CD14-positive monocyte (primary cell): ENCODE measurements around the gene CHRNA1. TPM values are rescaled to one million over a fixed set of nuclear protein-coding genes. Genes with fewer than 3 reads are reported as not detected.

Experiments used
- DNase-seq, 3 donors: peaks; one replicate each; pipeline ENCODE4 v3.0.0-alpha.2; 2011 to 2022
- H2AFZ ChIP-seq: 2 replicates; pipeline ENCODE4 v1.6.0; 2012; ENCODE audit warnings: mild to moderate bottlenecking, low read depth, low read length, inconsistent platforms; ENCODE audit not compliant: insufficient read depth, poor library complexity, severe bottlenecking
- H3K27ac ChIP-seq, 2 donors: 1 replicate in 1 of 2; 2 replicates in 1 of 2; pipeline ENCODE4 v1.5.1; 2012 to 2013; ENCODE audit warnings: low read length in 2 of 2, control low read depth in 1 of 2, inconsistent platforms in 1 of 2, low read depth in 1 of 2, mild to moderate bottlenecking in 1 of 2
- H3K27me3 ChIP-seq, 2 donors: one replicate each; pipeline versions ENCODE4 v1.6.0 to v1.6.1; 2011 to 2013; ENCODE audit warnings: low read length in 2 of 2; ENCODE audit not compliant: control insufficient read depth in 2 of 2, insufficient read depth in 2 of 2
- H3K36me3 ChIP-seq, 2 donors: replicated peaks in 1 of 2; 1 replicate in 1 of 2; 2 replicates in 1 of 2; pipeline versions ENCODE4 v1.5.1 to v1.6.1; 2012 to 2013; ENCODE audit warnings: low read length in 2 of 2, control low read depth in 1 of 2, inconsistent platforms in 1 of 2, mild to moderate bottlenecking in 1 of 2; ENCODE audit not compliant: insufficient read depth in 2 of 2, control insufficient read depth in 1 of 2
- H3K4me1 ChIP-seq, 2 donors: 1 replicate in 1 of 2; 2 replicates in 1 of 2; pipeline versions ENCODE4 v1.5.1 to v1.6.1; 2012 to 2013; ENCODE audit warnings: low read length in 2 of 2, control low read depth in 1 of 2, inconsistent platforms in 1 of 2, mild to moderate bottlenecking in 1 of 2, moderate library complexity in 1 of 2; ENCODE audit not compliant: insufficient read depth in 2 of 2, control insufficient read depth in 1 of 2
- H3K4me2 ChIP-seq: replicated peaks from 2 replicates; pipeline ENCODE3; 2012; ENCODE audit warnings: low read length, moderate library complexity, mild to moderate bottlenecking; ENCODE audit not compliant: poor library complexity, severe bottlenecking; ENCODE audit errors: extremely low read depth
- H3K4me3 ChIP-seq, 3 experiments: fragments of 200-600 bp in 1 of 3; sonication (generic) in 1 of 3; replicated peaks in 1 of 3; 1 replicate in 2 of 3; 2 replicates in 1 of 3; pipeline ENCODE4 v1.5.1; 2011 to 2013; ENCODE audit warnings: low read length in 3 of 3, mild to moderate bottlenecking in 3 of 3, control low read depth in 2 of 3, low read depth in 2 of 3, inconsistent platforms in 1 of 3, moderate library complexity in 1 of 3
- H3K79me2 ChIP-seq: 2 replicates; pipeline ENCODE4 v1.6.0; 2012; ENCODE audit warnings: mild to moderate bottlenecking, control low read depth, inconsistent platforms, low read length, moderate library complexity; ENCODE audit not compliant: insufficient read depth
- H3K9ac ChIP-seq: 2 replicates; pipeline ENCODE4 v1.6.0; 2017; ENCODE audit warnings: low read length, mild to moderate bottlenecking; ENCODE audit not compliant: insufficient read depth, poor library complexity, severe bottlenecking
- H3K9me3 ChIP-seq, 2 donors: replicated peaks in 1 of 2; 1 replicate in 1 of 2; 2 replicates in 1 of 2; pipeline versions ENCODE4 v1.5.1 to v1.6.1; 2012 to 2013; ENCODE audit warnings: low read length in 2 of 2, control low read depth in 1 of 2; ENCODE audit not compliant: control insufficient read depth in 1 of 2, insufficient read depth in 1 of 2
- H4K20me1 ChIP-seq: 2 replicates; pipeline ENCODE4 v1.6.0; 2012; ENCODE audit warnings: mild to moderate bottlenecking, low read length, control low read depth, moderate library complexity; ENCODE audit not compliant: insufficient read depth
- H3K27ac Mint-ChIP-seq, 7 donors: one replicate each; pipeline ENCODE4 v1.8.0; 2020; ENCODE audit warnings: mild to moderate bottlenecking in 7 of 7, mixed read lengths in 7 of 7, moderate library complexity in 6 of 7, inconsistent platforms in 2 of 7
- H3K27me3 Mint-ChIP-seq, 3 donors: one replicate each; pipeline ENCODE4 v1.8.0; 2021 to 2022; ENCODE audit warnings: low read depth in 3 of 3, mild to moderate bottlenecking in 3 of 3, mixed read lengths in 3 of 3, moderate library complexity in 3 of 3, inconsistent platforms in 1 of 3
- H3K36me3 Mint-ChIP-seq, 2 donors: one replicate each; pipeline ENCODE4 v1.8.0; 2020; ENCODE audit warnings: mixed read lengths in 2 of 2, inconsistent platforms in 1 of 2, mild to moderate bottlenecking in 1 of 2
- H3K4me1 Mint-ChIP-seq: one replicate; pipeline ENCODE4 v1.8.0; 2020; ENCODE audit warnings: mild to moderate bottlenecking, mixed read lengths
- H3K4me3 Mint-ChIP-seq, 2 donors: one replicate each; pipeline ENCODE4 v1.8.0; 2020; ENCODE audit warnings: mild to moderate bottlenecking in 2 of 2, mixed read lengths in 2 of 2, moderate library complexity in 1 of 2
- H3K9me3 Mint-ChIP-seq, 7 donors: one replicate each; pipeline ENCODE4 v1.8.0; 2020 to 2022; ENCODE audit warnings: mixed read lengths in 7 of 7, mild to moderate bottlenecking in 6 of 7, moderate library complexity in 6 of 7, inconsistent platforms in 2 of 7
- WGBS: methylation state at CpG from one replicate; pipeline ENCODE4 v1.1.5; 2013; ENCODE audit warnings: missing lambda C conversion rate; ENCODE audit not compliant: insufficient coverage; 5-methylcytosine and 5-hydroxymethylcytosine counted together
- intact Hi-C, 2 donors: fragments of 100-400 bp; cut with micrococcal nuclease; formaldehyde crosslinking; loops; one replicate each; pipeline versions ENCODE4 v1.15.0 to v1.15.1; 2023
- polyA plus RNA-seq, 3 donors: library from polyadenylated mRNA; depleted of rRNA in 1 of 3; unstranded in 2 of 3; stranded (reverse) in 1 of 3; fragments of 300-500 nt in 2 of 3; fragments of >200 nt in 1 of 3; fragmentation: Illumina TruSeq in 2 of 3; gene quantifications; 1 replicate in 2 of 3; 2 replicates in 1 of 3; pipeline ENCODE4 v1.2.3, GENCODE V29; 2012 to 2021
- TF ChIP-seq, protein P1 (sequence below): fragments of 200-600 bp; IDR thresholded peaks from one replicate; pipeline ENCODE4 v1.8.0; 2022; ENCODE audit warnings: antibody characterized with exemption, mild to moderate bottlenecking

CHRNA1 gene
- polyA plus RNA-seq, 3 donors, result not detected

DNA sequence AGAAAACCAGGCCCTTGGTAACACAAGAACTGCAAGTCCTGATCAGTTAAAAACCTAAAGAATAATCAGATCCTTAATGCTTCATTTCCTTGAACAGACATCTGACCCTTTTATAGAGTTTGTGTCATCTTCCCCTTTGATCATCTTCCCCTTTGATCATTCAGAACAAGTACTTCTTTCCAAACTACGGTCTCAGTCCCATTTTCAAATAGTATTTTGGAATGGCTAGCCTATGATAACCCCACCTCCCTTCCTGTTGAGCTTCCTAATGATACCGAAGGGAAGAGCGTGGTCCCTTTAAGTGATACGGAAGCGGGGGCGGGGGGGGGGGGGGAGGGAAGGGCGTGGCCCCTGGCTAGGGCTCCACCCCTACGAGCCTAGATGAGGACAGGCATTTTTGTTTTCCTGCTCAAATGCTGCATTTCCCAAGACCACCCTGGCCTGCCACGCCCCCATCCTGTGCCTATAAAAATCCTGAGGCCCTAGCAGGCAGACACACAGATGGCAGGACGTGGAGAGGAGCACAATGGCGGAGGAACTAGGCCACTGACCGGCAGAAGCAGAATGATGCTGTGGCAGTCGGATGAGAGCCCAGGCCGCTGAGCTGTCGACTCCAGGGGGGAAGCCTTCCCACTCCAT, 24.1 kb upstream of the CHRNA1 start:
- H3K9me3 ChIP-seq, result no peaks in the 10 kb centered on the region
- Mint-ChIP-seq H3K36me3 (no peaks in the 10 kb centered on the region), H3K9me3 (peaks cover 0 to 1% (median 0%) of the 10 kb centered on the region in 7 donors), H3K27me3 (peaks cover 0 to 9% (median 8%) of the 10 kb centered on the region in 3 donors), H3K4me1 (peaks cover 7% of the 10 kb centered on the region), H3K27ac (peak overlapping the region in 1 of 7 donors; percentile 25), H3K4me3 (no peak overlapping the region)
- no peak for DNase-seq
- no peaks in the 10 kb centered on the region for H3K36me3 ChIP-seq
- H3K4me3 ChIP-seq, result no peak overlapping the region
- H3K79me2 ChIP-seq, result no peaks in the 10 kb centered on the region
- peaks cover 0 to 4% of the 10 kb centered on the region in 2 donors for H3K4me1 ChIP-seq
- intact Hi-C loops, result no loop called here
- WGBS, result 91% methylated on average over 5 of the region's 15 CpGs
- peaks cover 2 to 3% of the 10 kb centered on the region in 2 donors for H3K27me3 ChIP-seq
- H2AFZ ChIP-seq, result no peak overlapping the region
- TF ChIP-seq, protein P1, sequence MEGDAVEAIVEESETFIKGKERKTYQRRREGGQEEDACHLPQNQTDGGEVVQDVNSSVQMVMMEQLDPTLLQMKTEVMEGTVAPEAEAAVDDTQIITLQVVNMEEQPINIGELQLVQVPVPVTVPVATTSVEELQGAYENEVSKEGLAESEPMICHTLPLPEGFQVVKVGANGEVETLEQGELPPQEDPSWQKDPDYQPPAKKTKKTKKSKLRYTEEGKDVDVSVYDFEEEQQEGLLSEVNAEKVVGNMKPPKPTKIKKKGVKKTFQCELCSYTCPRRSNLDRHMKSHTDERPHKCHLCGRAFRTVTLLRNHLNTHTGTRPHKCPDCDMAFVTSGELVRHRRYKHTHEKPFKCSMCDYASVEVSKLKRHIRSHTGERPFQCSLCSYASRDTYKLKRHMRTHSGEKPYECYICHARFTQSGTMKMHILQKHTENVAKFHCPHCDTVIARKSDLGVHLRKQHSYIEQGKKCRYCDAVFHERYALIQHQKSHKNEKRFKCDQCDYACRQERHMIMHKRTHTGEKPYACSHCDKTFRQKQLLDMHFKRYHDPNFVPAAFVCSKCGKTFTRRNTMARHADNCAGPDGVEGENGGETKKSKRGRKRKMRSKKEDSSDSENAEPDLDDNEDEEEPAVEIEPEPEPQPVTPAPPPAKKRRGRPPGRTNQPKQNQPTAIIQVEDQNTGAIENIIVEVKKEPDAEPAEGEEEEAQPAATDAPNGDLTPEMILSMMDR, result no peak
- no peaks in the 10 kb centered on the region for H4K20me1 ChIP-seq
- H3K9ac ChIP-seq, result no peak overlapping the region
- H3K4me2 ChIP-seq, result no peak overlapping the region
- H3K27ac ChIP-seq, result no peak overlapping the region

DNA sequence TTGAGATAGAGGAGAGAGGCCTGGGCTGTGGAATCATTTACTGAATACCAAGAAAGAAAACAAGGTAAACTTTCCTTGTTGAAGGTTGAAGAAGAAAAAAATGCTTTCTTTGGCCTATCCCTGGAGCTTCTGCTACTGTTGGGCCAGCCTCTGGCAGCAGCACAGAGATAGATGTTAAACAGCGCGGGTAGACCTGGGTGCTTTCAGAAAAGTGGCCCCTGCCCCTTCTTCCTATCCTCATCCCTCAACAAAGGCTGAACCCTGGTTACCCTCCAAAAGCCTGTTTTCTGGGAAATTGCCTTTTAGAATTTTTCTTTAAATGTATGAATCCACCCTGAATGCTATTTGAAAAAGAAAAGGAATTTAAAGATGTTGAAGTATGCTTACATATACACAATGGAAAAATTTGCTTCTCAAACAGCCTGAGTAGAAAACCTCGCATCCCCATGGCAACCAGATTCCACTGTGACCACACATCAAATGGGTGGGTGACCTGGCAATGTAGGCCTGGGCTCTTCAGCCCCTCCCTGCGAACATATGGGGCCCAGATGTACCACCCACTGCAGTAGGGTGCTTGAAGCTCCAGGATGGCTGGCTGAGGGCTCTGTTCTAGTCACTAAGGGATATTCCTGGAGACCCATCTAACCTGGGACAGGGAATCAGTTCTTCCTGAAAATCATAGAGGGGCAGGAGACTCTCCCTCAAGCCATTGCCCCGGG, 23.4 kb upstream of the CHRNA1 start:
- peaks cover 0 to 9% (median 8%) of the 10 kb centered on the region in 3 donors for H3K27me3 Mint-ChIP-seq
- intact Hi-C loops, result no loop called here
- Histone ChIP-seq H3K4me3 (no peak overlapping the region), H2AFZ (no peak overlapping the region), H3K4me1 (peaks cover 0 to 4% of the 10 kb centered on the region in 2 donors), H3K27ac (no peak overlapping the region), H4K20me1 (no peaks in the 10 kb centered on the region), H3K27me3 (peaks cover 2 to 3% of the 10 kb centered on the region in 2 donors), H3K36me3 (no peaks in the 10 kb centered on the region), H3K9me3 (no peaks in the 10 kb centered on the region), H3K9ac (no peak overlapping the region), H3K79me2 (no peaks in the 10 kb centered on the region), H3K4me2 (no peak overlapping the region)
- no peak for DNase-seq
- H3K9me3 Mint-ChIP-seq, result peaks cover 0 to 1% (median 0%) of the 10 kb centered on the region in 7 donors
- H3K4me1 Mint-ChIP-seq, result peaks cover 7% of the 10 kb centered on the region
- TF ChIP-seq, protein P1, result no peak
- 100% methylated on average over 1 of the region's 5 CpGs for WGBS
- H3K4me3 Mint-ChIP-seq, result no peak overlapping the region
- no peak overlapping the region for H3K27ac Mint-ChIP-seq
- H3K36me3 Mint-ChIP-seq, result no peaks in the 10 kb centered on the region
